ENCODE data around the gene PNPLA2. TPM values are rescaled to one million over a fixed set of nuclear protein-coding genes. Genes with fewer than 3 reads are reported as not detected.

The PNPLA2 gene, protein sequence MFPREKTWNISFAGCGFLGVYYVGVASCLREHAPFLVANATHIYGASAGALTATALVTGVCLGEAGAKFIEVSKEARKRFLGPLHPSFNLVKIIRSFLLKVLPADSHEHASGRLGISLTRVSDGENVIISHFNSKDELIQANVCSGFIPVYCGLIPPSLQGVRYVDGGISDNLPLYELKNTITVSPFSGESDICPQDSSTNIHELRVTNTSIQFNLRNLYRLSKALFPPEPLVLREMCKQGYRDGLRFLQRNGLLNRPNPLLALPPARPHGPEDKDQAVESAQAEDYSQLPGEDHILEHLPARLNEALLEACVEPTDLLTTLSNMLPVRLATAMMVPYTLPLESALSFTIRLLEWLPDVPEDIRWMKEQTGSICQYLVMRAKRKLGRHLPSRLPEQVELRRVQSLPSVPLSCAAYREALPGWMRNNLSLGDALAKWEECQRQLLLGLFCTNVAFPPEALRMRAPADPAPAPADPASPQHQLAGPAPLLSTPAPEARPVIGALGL
- 17.3 and 29.3 TPM in 2 replicates for polyA plus RNA-seq (2011; rRNA removed)
- 31.5 and 47.7 TPM in 2 replicates for polyA minus RNA-seq (2011; rRNA and poly(A)+ RNA removed)

GRCh38 chr11:818396-819128, at the start of gene PNPLA2:
Gene PNPLA2 (plus strand): TSS chr11:818914. CDS start chr11:819719, 805 bp downstream.
- TF ChIP-seq, protein P1, sequence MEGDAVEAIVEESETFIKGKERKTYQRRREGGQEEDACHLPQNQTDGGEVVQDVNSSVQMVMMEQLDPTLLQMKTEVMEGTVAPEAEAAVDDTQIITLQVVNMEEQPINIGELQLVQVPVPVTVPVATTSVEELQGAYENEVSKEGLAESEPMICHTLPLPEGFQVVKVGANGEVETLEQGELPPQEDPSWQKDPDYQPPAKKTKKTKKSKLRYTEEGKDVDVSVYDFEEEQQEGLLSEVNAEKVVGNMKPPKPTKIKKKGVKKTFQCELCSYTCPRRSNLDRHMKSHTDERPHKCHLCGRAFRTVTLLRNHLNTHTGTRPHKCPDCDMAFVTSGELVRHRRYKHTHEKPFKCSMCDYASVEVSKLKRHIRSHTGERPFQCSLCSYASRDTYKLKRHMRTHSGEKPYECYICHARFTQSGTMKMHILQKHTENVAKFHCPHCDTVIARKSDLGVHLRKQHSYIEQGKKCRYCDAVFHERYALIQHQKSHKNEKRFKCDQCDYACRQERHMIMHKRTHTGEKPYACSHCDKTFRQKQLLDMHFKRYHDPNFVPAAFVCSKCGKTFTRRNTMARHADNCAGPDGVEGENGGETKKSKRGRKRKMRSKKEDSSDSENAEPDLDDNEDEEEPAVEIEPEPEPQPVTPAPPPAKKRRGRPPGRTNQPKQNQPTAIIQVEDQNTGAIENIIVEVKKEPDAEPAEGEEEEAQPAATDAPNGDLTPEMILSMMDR (IDR thresholded peaks at IDR 0.05; ENCODE audit: low read depth, low read length), result no peak
- H3K27me3 ChIP-seq (ENCODE audit: control insufficient read depth, insufficient read depth, low read length), result no peaks in the 10 kb centered on the region
- DNase-seq (ENCODE audit: low read depth, low spot score), result no peak
- H3K9me3 ChIP-seq (ENCODE audit: control insufficient read depth, insufficient read depth, low read length), result no peaks in the 10 kb centered on the region; the same call in 1 of the 2 replicates
- ChIA-PET CTCF (interaction anchor here (0.7 to 1.2 kb wide), 2 partner anchors 19 to 58 kb away, joined by 3 to 6 read pairs; no protein-coding TSS in a partner anchor), POLR2A (interaction anchor here (0.6 to 3.3 kb wide), 13 partner anchors 8 to 747 kb away, joined by 3 to 31 read pairs (median 8); partner anchors contain the start of genes CD151, RPLP2 and TSPAN4)
- H3K27ac ChIP-seq (ENCODE audit: low read depth, low read length), result peak within 1 kb of the TSS; percentile 11
- peak within 1 kb of the TSS; percentile 78 for H3K4me3 ChIP-seq (ENCODE audit: low read depth, low read length)

DNA sequence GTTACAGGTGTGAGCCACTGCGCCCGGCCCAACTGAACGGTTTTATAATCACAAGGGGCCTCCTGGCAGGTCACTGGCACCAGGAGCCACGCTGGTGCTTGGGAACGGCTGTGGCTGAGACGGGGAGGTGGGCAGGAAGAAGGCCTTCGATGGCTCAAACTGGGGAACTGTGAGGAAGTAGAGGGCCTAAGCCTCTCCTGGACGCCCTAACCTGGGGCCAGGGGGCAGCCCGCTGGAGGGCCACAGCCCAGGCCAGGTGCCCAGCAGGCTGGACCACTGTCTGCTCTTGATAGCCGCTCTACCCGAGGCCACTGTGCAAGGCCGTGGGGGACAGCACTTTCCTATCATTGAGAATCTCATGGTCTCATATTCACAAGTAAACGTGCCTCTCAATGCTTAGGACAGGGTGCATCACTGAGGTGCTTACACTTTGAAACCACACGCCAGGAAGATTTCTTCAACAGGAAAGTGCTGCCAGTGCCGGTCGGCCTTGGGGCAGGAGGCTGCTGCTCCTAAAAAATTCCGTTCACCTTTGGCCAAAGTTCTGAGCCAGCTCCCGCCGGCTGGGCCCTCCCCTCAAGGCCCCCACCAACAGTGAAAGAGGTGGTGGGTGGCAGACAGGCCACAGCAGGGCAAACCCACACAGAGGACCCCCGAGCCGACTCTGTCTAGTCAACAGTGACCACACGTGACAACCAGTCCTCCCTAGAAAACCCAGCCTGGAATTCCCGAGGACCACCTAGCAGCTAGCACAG, 48.6 kb upstream of the PNPLA2 start:
- no peak for DNase-seq (ENCODE audit: low read depth, low spot score)
- Histone ChIP-seq H3K4me3 (ENCODE audit: low read depth, low read length) (no peak overlapping the region), H3K27me3 (ENCODE audit: control insufficient read depth, insufficient read depth, low read length) (no peaks in the 10 kb centered on the region), H3K27ac (ENCODE audit: low read depth, low read length) (no peak overlapping the region), H3K9me3 (ENCODE audit: control insufficient read depth, insufficient read depth, low read length) (no peaks in the 10 kb centered on the region)
- CTCF ChIA-PET, result no interaction called here
- POLR2A ChIA-PET, result no interaction called here
- TF ChIP-seq, protein P1 (IDR thresholded peaks at IDR 0.05; ENCODE audit: low read depth, low read length), result no peak

- TF ChIP-seq, protein P1 (IDR thresholded peaks at IDR 0.05; ENCODE audit: low read depth, low read length), result no peak
- H3K27ac ChIP-seq (ENCODE audit: low read depth, low read length), result no peak overlapping the region
- ChIA-PET CTCF (no interaction called here), POLR2A (no interaction called here)
- no peaks in the 10 kb centered on the region for H3K9me3 ChIP-seq (ENCODE audit: control insufficient read depth, insufficient read depth, low read length)
- no peak for DNase-seq (ENCODE audit: low read depth, low spot score)
- H3K4me3 ChIP-seq (ENCODE audit: low read depth, low read length), result no peak overlapping the region
- H3K27me3 ChIP-seq (ENCODE audit: control insufficient read depth, insufficient read depth, low read length), result no peaks in the 10 kb centered on the region
Observed at GRCh38 chr11:770642-771616, 47.8 kb upstream of the PNPLA2 start.

- H3K9me3 ChIP-seq (ENCODE audit: control insufficient read depth, insufficient read depth, low read length), result no peaks in the 10 kb centered on the region; the same call in 1 of the 2 replicates
- ChIA-PET CTCF (no interaction called here), POLR2A (no interaction called here)
- no peak overlapping the region for H3K4me3 ChIP-seq (ENCODE audit: low read depth, low read length)
- H3K27ac ChIP-seq (ENCODE audit: low read depth, low read length), result no peak overlapping the region
- no peak for DNase-seq (ENCODE audit: low read depth, low spot score)
- TF ChIP-seq, protein P1 (IDR thresholded peaks at IDR 0.05; ENCODE audit: low read depth, low read length), result no peak
- no peaks in the 10 kb centered on the region for H3K27me3 ChIP-seq (ENCODE audit: control insufficient read depth, insufficient read depth, low read length)
Observed at GRCh38 chr11:771617-772204, 47.0 kb upstream of the PNPLA2 start.
